COLO829 (cell line): Measurements from ENCODE around the gene RIPOR2.

Experiments
- DNase-seq: peaks from one replicate; pipeline ENCODE4 v3.0.0; 2012; ENCODE audit warnings: low spot score

The RIPOR2 gene, protein sequence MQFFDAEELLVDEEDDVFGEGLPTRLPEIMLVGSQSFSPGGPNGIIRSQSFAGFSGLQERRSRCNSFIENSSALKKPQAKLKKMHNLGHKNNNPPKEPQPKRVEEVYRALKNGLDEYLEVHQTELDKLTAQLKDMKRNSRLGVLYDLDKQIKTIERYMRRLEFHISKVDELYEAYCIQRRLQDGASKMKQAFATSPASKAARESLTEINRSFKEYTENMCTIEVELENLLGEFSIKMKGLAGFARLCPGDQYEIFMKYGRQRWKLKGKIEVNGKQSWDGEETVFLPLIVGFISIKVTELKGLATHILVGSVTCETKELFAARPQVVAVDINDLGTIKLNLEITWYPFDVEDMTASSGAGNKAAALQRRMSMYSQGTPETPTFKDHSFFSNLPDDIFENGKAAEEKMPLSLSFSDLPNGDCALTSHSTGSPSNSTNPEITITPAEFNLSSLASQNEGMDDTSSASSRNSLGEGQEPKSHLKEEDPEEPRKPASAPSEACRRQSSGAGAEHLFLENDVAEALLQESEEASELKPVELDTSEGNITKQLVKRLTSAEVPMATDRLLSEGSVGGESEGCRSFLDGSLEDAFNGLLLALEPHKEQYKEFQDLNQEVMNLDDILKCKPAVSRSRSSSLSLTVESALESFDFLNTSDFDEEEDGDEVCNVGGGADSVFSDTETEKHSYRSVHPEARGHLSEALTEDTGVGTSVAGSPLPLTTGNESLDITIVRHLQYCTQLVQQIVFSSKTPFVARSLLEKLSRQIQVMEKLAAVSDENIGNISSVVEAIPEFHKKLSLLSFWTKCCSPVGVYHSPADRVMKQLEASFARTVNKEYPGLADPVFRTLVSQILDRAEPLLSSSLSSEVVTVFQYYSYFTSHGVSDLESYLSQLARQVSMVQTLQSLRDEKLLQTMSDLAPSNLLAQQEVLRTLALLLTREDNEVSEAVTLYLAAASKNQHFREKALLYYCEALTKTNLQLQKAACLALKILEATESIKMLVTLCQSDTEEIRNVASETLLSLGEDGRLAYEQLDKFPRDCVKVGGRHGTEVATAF

GRCh38 chr6:24935366-24936152 lies at the start of gene RIPOR2:
Gene RIPOR2, minus strand, starts transcription at chr6:24935960. Its CDS starts 62 bp downstream, at chr6:24935898.
- DNase-seq = no peak

GRCh38 chr6:24985323-24985722 lies 49.6 kb upstream of the RIPOR2 start:
- no peak for DNase-seq

DNA sequence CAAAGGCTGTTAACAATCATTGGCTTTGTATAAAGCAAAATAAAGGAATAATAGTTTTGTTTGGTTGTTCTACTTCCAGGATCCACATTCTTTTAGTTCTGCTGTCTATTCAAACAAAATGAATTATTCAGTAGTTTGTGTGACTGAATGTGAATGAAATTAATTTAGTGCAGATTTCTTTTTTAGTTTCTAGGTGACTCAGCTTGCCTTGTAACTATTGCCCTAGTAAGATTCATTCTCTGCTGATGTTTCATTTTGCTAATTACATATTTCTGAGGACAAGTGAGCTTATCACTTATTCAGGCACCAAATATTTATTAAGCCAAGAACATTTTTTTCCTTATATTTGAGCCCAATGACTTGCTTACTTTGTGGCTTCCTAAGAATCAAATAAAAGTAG lies 46.5 kb upstream of the RIPOR2 start:
- peak; percentile 35 for DNase-seq

DNA sequence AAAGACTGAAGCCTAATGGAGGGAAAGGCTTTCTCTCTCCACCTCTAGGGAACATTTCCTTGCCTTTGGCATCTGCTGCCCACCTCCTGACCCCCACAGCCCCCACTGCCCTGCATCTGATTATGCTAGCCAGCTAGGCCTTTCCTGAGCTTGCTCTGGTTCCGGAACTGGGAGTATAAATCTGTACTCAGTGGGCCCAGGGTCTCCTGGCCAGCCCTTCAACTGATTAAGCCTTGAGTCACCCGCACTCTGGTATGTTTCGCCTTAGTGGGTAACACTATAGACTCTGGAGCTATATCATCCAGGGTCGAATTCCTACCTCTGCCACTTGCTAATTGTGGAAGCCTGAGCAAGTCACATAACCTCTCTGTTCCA lies 45.6 kb upstream of the RIPOR2 start:
- DNase-seq = no peak

DNA sequence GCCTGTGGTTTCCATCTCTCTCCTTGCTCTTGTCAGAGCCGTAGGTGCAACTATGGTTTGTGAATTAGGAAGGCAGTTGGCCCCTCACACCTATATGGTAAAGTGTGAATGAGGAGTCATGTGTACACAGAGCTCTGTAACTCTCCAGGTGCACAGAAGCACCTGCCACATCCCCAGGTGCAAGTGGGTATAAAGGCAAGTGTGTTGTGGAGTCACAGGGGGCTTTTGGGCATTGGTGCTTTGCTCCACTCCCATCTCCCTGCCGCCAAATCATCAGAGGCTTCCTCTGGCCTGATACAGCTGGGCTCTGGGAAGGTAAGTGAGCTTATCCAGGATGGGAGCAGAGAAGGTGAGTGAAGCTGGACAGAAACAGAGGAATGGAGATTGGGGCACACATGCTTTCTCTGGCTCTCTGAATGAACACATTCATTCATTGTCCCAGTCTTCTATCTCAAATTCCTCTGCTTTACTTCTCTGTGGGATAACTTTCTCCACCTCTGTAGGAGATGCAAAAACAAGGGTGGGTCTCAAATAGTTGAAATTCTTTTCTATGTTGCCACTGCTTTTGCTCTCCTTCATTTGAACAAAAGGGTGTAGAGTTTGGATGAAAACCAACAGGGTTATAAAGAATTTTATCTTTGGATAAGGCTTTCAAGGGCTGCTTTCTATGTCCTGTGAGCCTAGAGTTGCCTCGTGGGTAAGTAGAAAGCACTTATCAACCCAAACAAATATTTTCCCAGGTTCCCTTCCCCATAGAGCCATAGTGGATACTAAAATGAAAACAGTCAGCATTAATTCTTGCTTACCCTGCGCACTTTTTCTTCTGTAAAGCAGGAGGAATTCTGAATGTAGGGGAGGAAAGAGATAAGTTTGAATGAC lies 45.0 kb upstream of the RIPOR2 start:
- no peak for DNase-seq

DNA sequence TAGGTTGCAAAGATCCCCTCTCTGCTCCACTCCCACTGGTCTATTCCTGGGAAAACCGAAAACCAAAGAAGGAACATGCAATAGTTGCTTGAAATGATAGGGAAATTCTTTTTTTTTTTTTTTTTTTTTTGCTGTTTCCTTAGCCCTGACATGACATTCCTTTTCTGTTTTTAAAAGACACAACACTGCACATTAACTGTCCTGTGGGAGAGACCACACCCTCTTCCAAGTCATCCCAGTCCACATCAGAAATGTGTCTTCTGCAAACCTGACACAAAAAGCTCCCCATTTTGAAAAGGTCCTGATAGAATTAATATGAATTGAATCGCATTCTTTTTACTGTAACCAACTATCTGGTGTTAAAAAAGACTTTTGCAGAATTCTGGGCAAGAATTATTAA lies 43.4 kb upstream of the RIPOR2 start:
- no peak for DNase-seq

DNA sequence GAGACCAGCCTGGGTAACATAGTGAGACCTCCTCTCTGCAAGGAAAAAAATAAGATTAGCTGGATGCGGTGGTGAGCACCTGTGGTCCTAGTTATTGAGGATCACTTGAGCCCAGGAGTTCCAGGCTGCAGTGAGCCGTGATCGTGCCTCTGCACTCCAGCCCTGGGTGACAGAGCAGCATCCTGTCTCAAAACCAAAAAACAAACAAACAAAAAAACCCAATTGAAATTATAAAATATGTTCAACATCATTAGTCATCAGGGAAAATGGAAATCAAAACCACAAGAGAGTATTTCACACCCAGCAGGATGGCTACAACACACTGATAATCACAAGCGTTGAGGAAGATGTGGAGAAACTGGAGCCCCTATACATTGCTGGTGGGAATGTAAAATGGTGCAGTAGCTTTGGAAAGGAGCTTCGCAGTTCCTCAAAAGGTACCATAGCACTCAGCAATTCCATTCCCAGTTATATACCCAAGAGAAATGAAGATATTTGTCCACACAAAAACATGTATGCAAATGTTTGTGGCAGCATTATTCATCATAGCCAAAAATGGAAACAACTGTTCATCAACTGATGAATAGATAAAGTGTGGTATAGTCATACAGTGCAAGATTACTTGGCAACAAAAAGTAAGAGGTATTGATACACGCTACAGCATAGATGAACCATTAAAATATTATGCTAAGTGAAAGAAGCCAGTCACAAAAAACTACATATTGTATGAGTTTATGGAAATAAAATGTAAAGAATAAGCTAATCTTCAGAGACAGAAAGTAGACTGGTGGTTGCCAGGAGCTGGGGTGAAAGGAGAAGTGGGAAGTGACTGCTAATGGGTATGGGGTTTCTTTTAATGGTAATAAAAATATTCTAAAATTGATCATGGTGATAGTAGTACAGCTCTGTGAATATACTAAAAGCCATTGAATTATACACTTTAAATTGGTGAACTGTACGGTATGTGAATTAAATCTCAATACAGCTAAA lies 38.7 kb upstream of the RIPOR2 start:
- DNase-seq = no peak

DNA sequence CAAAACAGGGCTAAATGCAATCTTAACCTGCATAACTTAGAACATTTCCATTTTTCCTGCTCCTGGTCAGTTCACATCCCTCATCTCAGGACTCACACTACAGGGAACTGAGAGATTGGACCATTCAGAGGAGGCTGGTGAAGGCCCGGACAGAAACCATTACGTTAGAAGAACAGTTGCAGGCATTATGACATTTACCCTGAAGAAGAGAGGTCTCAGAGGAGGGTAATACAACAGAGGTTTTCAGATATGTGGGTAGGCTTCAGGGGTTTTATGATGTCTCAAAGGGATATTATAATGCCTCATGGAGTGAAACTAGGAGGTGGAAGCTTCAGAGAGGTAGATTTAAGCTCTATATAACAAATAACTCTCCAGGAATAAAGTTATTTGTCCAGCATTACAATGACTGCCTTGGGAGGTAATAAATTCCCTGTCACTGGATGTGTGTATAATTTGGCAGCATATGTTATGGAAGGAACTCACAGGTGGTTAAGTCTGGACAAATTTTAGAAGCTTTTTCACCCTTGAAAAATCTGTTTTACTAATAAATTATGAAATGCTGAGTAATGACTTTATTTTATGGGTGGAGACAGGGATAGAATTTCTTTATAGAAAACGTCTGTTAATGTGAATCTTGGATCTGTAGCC lies 36.7 kb upstream of the RIPOR2 start:
- no peak for DNase-seq

GRCh38 chr6:24971067-24971466 lies 35.3 kb upstream of the RIPOR2 start:
- DNase-seq = no peak

- no peak for DNase-seq
These were observed 33.6 kb upstream of the RIPOR2 start for GRCh38 chr6:24969343-24969860.

GRCh38 chr6:24968783-24969182 lies 33.0 kb upstream of the RIPOR2 start:
- DNase-seq = no peak

DNA sequence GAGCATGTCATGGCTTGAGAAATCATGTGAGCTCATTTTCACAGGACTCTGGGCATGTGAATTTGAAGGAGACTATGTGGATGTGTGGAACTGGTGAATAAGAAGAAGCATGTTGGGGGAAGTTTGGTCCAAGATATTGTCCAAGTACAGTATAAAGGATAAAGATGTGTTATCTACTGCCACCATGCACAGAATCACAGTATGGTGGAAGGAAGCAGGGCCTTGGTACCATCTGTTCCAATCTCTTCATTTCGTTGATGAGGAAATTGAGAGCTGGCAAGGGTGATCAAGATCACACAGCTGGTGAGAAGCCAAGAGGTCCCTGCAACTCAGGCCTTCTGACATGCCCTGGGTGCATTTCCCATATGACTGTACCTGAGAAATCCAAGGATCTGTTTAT lies 31.5 kb upstream of the RIPOR2 start:
- no peak for DNase-seq

GRCh38 chr6:24966381-24966780 lies 30.6 kb upstream of the RIPOR2 start:
- no peak for DNase-seq

DNA sequence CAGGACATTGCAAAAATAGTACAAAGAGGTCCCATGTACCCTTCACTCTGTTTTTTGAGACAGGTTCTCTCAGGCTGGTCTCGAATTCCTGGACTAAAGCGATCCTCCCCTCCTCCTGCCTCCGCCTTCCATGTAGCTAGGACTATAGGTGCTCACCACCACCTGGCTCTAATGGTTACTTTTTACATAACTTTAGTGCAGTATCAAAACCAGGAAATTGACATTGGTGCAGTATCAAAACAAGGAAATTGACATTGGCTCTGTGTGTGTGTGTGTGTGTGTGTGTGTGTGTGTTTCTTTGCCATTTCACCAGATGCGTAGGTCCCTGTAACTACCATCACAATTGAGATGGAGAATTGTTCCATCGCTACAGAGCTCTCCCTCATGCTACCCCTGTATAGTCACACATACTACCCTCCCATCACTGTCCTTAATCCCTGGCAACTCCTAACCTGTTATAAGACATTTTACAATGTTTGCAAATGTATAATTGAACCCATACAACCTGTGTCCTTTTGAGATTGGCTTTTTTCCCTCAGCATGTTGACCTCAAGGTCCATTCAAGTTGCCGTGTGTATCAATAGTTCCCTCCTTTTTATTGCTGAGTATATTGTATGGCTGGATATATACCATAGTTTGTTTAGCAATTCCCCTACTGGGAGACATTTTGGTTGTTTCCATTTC lies 28.3 kb upstream of the RIPOR2 start:
- DNase-seq = no peak

GRCh38 chr6:24963339-24963738 lies 27.6 kb upstream of the RIPOR2 start:
- no peak for DNase-seq

DNA sequence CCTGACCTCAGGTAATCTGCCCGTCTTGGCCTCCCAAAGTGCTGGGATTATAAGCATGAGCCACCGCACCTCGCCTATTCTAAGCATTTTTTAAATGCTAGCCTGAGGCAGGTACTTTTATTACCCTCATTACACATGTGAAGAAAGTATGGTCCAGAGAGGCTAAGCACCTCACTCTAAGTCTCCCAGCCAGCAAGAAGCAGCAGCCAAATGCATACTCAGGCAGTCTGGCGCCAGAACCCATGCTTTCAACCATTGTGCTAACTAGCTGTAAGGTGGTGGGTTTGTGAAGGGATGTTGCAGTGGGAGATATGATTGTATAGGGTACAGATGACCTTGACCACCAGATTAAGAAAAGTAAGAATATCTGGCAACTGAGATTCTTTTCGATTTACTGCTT lies 26.1 kb upstream of the RIPOR2 start:
- DNase-seq = no peak

DNA sequence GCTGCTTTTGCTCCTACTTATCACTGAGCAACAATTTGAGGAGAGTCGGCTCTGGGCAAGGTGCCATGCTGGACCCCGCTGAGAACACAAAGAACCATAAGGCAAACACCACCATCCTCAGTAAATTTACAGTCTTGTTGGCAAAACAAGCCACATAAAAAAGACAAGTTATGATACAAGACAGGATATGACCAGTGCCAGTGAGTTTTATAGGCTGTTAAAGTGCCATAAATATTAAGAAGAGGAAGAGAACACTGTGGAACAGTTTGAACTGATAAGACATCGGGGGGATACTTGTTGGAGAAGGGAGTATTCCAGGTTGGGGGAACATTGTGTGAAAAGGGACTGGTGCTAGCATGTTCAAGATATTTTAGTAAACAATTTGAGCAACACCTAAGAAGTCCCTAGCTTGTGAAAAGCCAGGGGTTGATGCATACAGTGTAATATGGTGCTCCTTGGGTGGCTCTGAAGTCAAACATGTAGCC lies 25.3 kb upstream of the RIPOR2 start:
- no peak for DNase-seq

DNA sequence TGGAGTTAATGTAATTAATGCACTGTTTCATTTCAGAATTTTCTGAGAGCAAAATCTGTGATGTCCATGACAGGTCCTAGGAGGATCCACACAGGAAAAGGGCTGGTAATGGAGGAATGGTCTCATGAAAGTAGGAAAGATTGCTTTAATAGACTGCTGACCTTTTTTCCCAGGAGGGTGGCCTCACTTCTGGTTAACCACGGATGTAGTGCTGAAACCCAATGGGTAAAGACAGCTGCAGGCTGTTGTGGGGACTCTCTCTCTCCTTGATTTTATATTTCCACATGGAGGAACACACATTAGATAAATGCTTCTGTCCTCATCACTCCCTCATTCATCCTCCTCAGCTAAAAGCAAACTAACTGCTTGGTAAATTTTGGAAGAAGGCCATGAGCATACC lies 23.6 kb upstream of the RIPOR2 start:
- DNase-seq = no peak
